ENCODE results near the gene ATP4A. TPM values are rescaled to one million over a fixed set of nuclear protein-coding genes. Genes with fewer than 3 reads are reported as not detected.

Gene ATP4A
- total RNA-seq, 2 experiments from 2014 or later: not detected

- ChIA-PET CTCF (interaction anchor here (1.1 kb wide), 2 partner anchors 15 to 40 kb away, joined by 3 to 4 read pairs; no protein-coding TSS in a partner anchor), POLR2A (no interaction called here)
- H3K27me3 Mint-ChIP-seq: peaks cover 14% of the 10 kb centered on the region
- H3K4me3 Mint-ChIP-seq: no peak overlapping the region
- DNase-seq: no peak
- H3K9me3 Mint-ChIP-seq: no peaks in the 10 kb centered on the region
- H3K4me1 Mint-ChIP-seq: peaks cover 8% of the 10 kb centered on the region
- peaks cover 3% of the 10 kb centered on the region for H3K36me3 Mint-ChIP-seq (ENCODE audit: low read depth)
- H3K27ac Mint-ChIP-seq: no peak overlapping the region
Observed at GRCh38 chr19:35552534-35553384, 10.7 kb downstream of the ATP4A start.

GRCh38 chr19:35551091-35551810 is 12.2 kb downstream of the ATP4A start:
- POLR2A ChIA-PET: interaction anchor here (0.6 kb wide), 1 partner anchor 88 kb away, joined by 3 read pairs; no protein-coding TSS in a partner anchor
- no peaks in the 10 kb centered on the region for H3K9me3 Mint-ChIP-seq
- H3K4me3 Mint-ChIP-seq: no peak overlapping the region
- peaks cover 3% of the 10 kb centered on the region for H3K36me3 Mint-ChIP-seq (ENCODE audit: low read depth)
- peaks cover 18% of the 10 kb centered on the region for H3K4me1 Mint-ChIP-seq
- CTCF ChIA-PET: interaction anchor here (1.1 kb wide), 1 partner anchor 41 kb away, joined by 3 read pairs; no protein-coding TSS in a partner anchor
- no peak overlapping the region for H3K27ac Mint-ChIP-seq
- DNase-seq: no peak
- peaks cover 8% of the 10 kb centered on the region for H3K27me3 Mint-ChIP-seq

- Mint-ChIP-seq H3K4me3 (no peak overlapping the region), H3K36me3 (ENCODE audit: low read depth) (peaks cover 3% of the 10 kb centered on the region), H3K27ac (no peak overlapping the region), H3K27me3 (peaks cover 4% of the 10 kb centered on the region), H3K9me3 (no peaks in the 10 kb centered on the region), H3K4me1 (peaks cover 21% of the 10 kb centered on the region)
- CTCF ChIA-PET: interaction anchor here (1.8 to 2.5 kb wide), 4 partner anchors 52 to 98 kb away, joined by 7 to 13 read pairs (median 10); partner anchors contain the start of gene COX6B1
- no peak for DNase-seq
- POLR2A ChIA-PET: no interaction called here
Observed at GRCh38 chr19:35549879-35550523, 13.5 kb downstream of the ATP4A start.

- Mint-ChIP-seq H3K27me3 (peaks cover 4% of the 10 kb centered on the region), H3K4me3 (peak overlapping the region; percentile 8), H3K4me1 (peaks cover 28% of the 10 kb centered on the region), H3K9me3 (no peaks in the 10 kb centered on the region), H3K36me3 (ENCODE audit: low read depth) (peaks cover 3% of the 10 kb centered on the region), H3K27ac (no peak overlapping the region)
- CTCF ChIA-PET: interaction anchor here (0.6 to 3.4 kb wide), 12 partner anchors 8 to 99 kb away, joined by 3 to 18 read pairs (median 7); partner anchors contain the start of genes ATP4A, COX6B1 and HAUS5
- DNase-seq: peak; percentile 65
- POLR2A ChIA-PET: no interaction called here
Observed at GRCh38 chr19:35549174-35549788, 14.2 kb downstream of the ATP4A start.

GRCh38 chr19:35546532-35546931 is 16.9 kb downstream of the ATP4A start:
- Mint-ChIP-seq H3K4me3 (peak overlapping the region; percentile 87), H3K36me3 (ENCODE audit: low read depth) (peaks cover 3% of the 10 kb centered on the region), H3K4me1 (peaks cover 33% of the 10 kb centered on the region), H3K27me3 (no peaks in the 10 kb centered on the region), H3K27ac (peak overlapping the region; percentile 73), H3K9me3 (no peaks in the 10 kb centered on the region)
- ChIA-PET POLR2A (interaction anchor here (2.6 kb wide), 1 partner anchor 66 kb away, joined by 8 read pairs; the partner anchor contains the start of gene HAUS5), CTCF (interaction anchor here (1.0 to 3.4 kb wide), 2 partner anchors 10 to 36 kb away, joined by 4 to 18 read pairs; no protein-coding TSS in a partner anchor)
- no peak for DNase-seq

GRCh38 chr19:35545855-35546381 is 17.5 kb downstream of the ATP4A start:
- DNase-seq: peak; percentile 62
- Mint-ChIP-seq H3K27ac (peak overlapping the region; percentile 73), H3K4me1 (peaks cover 33% of the 10 kb centered on the region), H3K36me3 (ENCODE audit: low read depth) (peaks cover 3% of the 10 kb centered on the region), H3K9me3 (no peaks in the 10 kb centered on the region), H3K4me3 (peak overlapping the region; percentile 87), H3K27me3 (no peaks in the 10 kb centered on the region)
- ChIA-PET POLR2A (interaction anchor here (2.6 kb wide), 1 partner anchor 67 kb away, joined by 8 read pairs; the partner anchor contains the start of gene HAUS5), CTCF (interaction anchor here (3.4 kb wide), 1 partner anchor 11 kb away, joined by 18 read pairs; no protein-coding TSS in a partner anchor)

GRCh38 chr19:35545001-35545854 is 18.2 kb downstream of the ATP4A start, which contains the start of gene TMEM147:
TMEM147 (plus strand) TSS chr19:35545626; CDS start chr19:35545740, 114 bp downstream.
- no peaks in the 10 kb centered on the region for H3K27me3 Mint-ChIP-seq
- ChIA-PET CTCF (no interaction called here), POLR2A (interaction anchor here (0.9 to 1.3 kb wide), 4 partner anchors 10 to 99 kb away, joined by 3 to 5 read pairs (median 4); partner anchors contain the start of gene HAUS5)
- peak within 1 kb of the TSS; percentile 87 for H3K4me3 Mint-ChIP-seq
- peaks cover 33% of the 10 kb centered on the region for H3K4me1 Mint-ChIP-seq
- no peaks in the 10 kb centered on the region for H3K9me3 Mint-ChIP-seq
- DNase-seq: peak; percentile 87
- peaks cover 3% of the 10 kb centered on the region for H3K36me3 Mint-ChIP-seq (ENCODE audit: low read depth)
- H3K27ac Mint-ChIP-seq: peak within 1 kb of the TSS; percentile 73

GRCh38 chr19:35544110-35544802 is 19.2 kb downstream of the ATP4A start:
- CTCF ChIA-PET: no interaction called here
- peaks cover 32% of the 10 kb centered on the region for H3K4me1 Mint-ChIP-seq

GRCh38 chr19:35543280-35544109 is 20.0 kb downstream of the ATP4A start:
- POLR2A ChIA-PET: interaction anchor here (1.2 to 1.3 kb wide), 3 partner anchors 8 to 101 kb away, joined by 3 to 5 read pairs (median 4); partner anchors contain the start of gene HAUS5
- CTCF ChIA-PET: no interaction called here
- H3K4me3 Mint-ChIP-seq: peak overlapping the region; percentile 87

More at GRCh38 chr19:35544110-35544802, 19.2 kb downstream of the ATP4A start:
- POLR2A ChIA-PET: interaction anchor here (0.9 to 1.3 kb wide), 4 partner anchors 9 to 100 kb away, joined by 3 to 5 read pairs (median 4); partner anchors contain the start of gene HAUS5
- H3K4me3 Mint-ChIP-seq: peak overlapping the region; percentile 87
- no peaks in the 10 kb centered on the region for H3K27me3 Mint-ChIP-seq
- no peak for DNase-seq
- H3K36me3 Mint-ChIP-seq (ENCODE audit: low read depth): peaks cover 3% of the 10 kb centered on the region
- peak overlapping the region; percentile 33 for H3K27ac Mint-ChIP-seq
- no peaks in the 10 kb centered on the region for H3K9me3 Mint-ChIP-seq

GRCh38 chr19:35542209-35542608 is 21.2 kb downstream of the ATP4A start:
- POLR2A ChIA-PET: no interaction called here

More at GRCh38 chr19:35543280-35544109, 20.0 kb downstream of the ATP4A start:
- Mint-ChIP-seq H3K27ac (no peak overlapping the region), H3K4me1 (peaks cover 28% of the 10 kb centered on the region), H3K36me3 (ENCODE audit: low read depth) (no peaks in the 10 kb centered on the region), H3K9me3 (no peaks in the 10 kb centered on the region), H3K27me3 (no peaks in the 10 kb centered on the region)
- no peak for DNase-seq

More at GRCh38 chr19:35542209-35542608, 21.2 kb downstream of the ATP4A start:
- Mint-ChIP-seq H3K9me3 (no peaks in the 10 kb centered on the region), H3K36me3 (ENCODE audit: low read depth) (no peaks in the 10 kb centered on the region), H3K27ac (no peak overlapping the region), H3K27me3 (no peaks in the 10 kb centered on the region), H3K4me1 (peaks cover 24% of the 10 kb centered on the region), H3K4me3 (no peak overlapping the region)
- no peak for DNase-seq
- CTCF ChIA-PET: no interaction called here

All from activated CD4-positive, alpha-beta memory T cell treated with anti-CD3 and anti-CD28 coated beads, Interleukin-2, amount 10 ng/mL, durations not matched to agents 7 days and 5 days (primary cell).